SK-N-SH (cell line): Measurements from ENCODE around the gene FOSL1. TPM values are rescaled to one million over a fixed set of nuclear protein-coding genes. Genes with fewer than 3 reads are reported as not detected.

Experiments used
- CTCF ChIA-PET: fragments of 300-600, 350-600 bp; formaldehyde crosslinking; extraction: SDS; loops from one replicate; lab custom pipeline; 2021; lab: Yijun Ruan, JAX
- POLR2A ChIA-PET: fragments of 350-600 bp; sonication (Branson Sonifier 250); formaldehyde crosslinking; extraction: SDS; loops from one replicate; lab custom pipeline; 2020; ENCODE audit warnings: antibody characterized with exemption, inconsistent platforms; lab: Yijun Ruan, JAX
- DNase-seq: peaks from one replicate; pipeline ENCODE4 v3.0.0; 2012
- H2AFZ ChIP-seq: fragments of 200-600 bp; sonication (generic); 2 replicates; pipeline ENCODE4 v1.8.1; 2016; ENCODE audit warnings: antibody characterized with exemption, mild to moderate bottlenecking, low read depth
- H3F3A ChIP-seq: fragments of 200-600 bp; sonication (generic); replicated peaks from 2 replicates; pipeline ENCODE3; 2016; ENCODE audit warnings: antibody characterized with exemption, mild to moderate bottlenecking; ENCODE audit not compliant: insufficient read depth
- H3K27ac ChIP-seq, 2 experiments: fragments of 200-500 bp in 1 of 2; fragments of 200-600 bp in 1 of 2; sonication (Bioruptor generic) in 1 of 2; sonication (generic), shearing (Covaris generic) in 1 of 2; 2 replicates each; pipeline versions ENCODE4 v1.5.1 to v1.6.1; 2014 to 2016; ENCODE audit warnings: low read depth in 2 of 2, inconsistent platforms in 1 of 2, low read length in 1 of 2, mild to moderate bottlenecking in 1 of 2, mixed read lengths in 1 of 2
- H3K27me3 ChIP-seq: fragments of 200-600 bp; sonication (generic), shearing (Covaris generic); 2 replicates; pipeline ENCODE4 v1.6.1; 2016; ENCODE audit warnings: mixed run types; ENCODE audit not compliant: insufficient read depth
- H3K36me3 ChIP-seq, 2 experiments: fragments of 200-500 bp in 1 of 2; fragments of 200-600 bp in 1 of 2; sonication (Bioruptor generic) in 1 of 2; sonication (generic) in 1 of 2; replicated peaks in 1 of 2; 2 replicates each; pipeline versions ENCODE3 to v1.5.1; 2014 to 2016; ENCODE audit warnings: low read length in 1 of 2, mild to moderate bottlenecking in 1 of 2; ENCODE audit not compliant: insufficient read depth in 2 of 2, control insufficient read depth in 1 of 2
- H3K4me1 ChIP-seq, 2 experiments: fragments of 200-500 bp in 1 of 2; fragments of 200-600 bp in 1 of 2; sonication (Bioruptor generic) in 1 of 2; sonication (generic), shearing (Covaris generic) in 1 of 2; 2 replicates each; pipeline versions ENCODE4 v1.5.1 to v1.6.1; 2014 to 2016; ENCODE audit warnings: low read depth in 1 of 2, low read length in 1 of 2, mixed run types in 1 of 2; ENCODE audit not compliant: insufficient read depth in 2 of 2, control insufficient read depth in 1 of 2
- H3K4me2 ChIP-seq: fragments of 200-600 bp; sonication (generic), shearing (Covaris generic); 2 replicates; pipeline ENCODE4 v1.6.1; 2017; ENCODE audit warnings: mixed run types
- H3K4me3 ChIP-seq, 2 experiments: fragments of 200-500 bp in 1 of 2; fragments of 200-600 bp in 1 of 2; sonication (Bioruptor generic) in 1 of 2; sonication (generic), shearing (Covaris generic) in 1 of 2; 2 replicates each; pipeline versions ENCODE4 v1.5.1 to v1.8.1; 2014 to 2016; ENCODE audit warnings: low read depth in 2 of 2, inconsistent platforms in 1 of 2, low read length in 1 of 2, mild to moderate bottlenecking in 1 of 2, mixed read lengths in 1 of 2, moderate library complexity in 1 of 2
- H3K79me2 ChIP-seq: fragments of 200-600 bp; sonication (generic); 2 replicates; pipeline ENCODE4 v1.8.1; 2017; ENCODE audit warnings: mild to moderate bottlenecking; ENCODE audit not compliant: insufficient read depth
- H3K9ac ChIP-seq: fragments of 200-600 bp; sonication (generic); 2 replicates; pipeline ENCODE4 v1.6.1; 2017; ENCODE audit warnings: mixed run types
- H3K9me2 ChIP-seq: fragments of 200-600 bp; sonication (generic); 2 replicates; pipeline ENCODE4 v1.6.1; 2017; ENCODE audit warnings: mixed run types
- H3K9me3 ChIP-seq: fragments of 200-600 bp; sonication (generic); 2 replicates; pipeline ENCODE4 v1.6.1; 2017; ENCODE audit warnings: mixed run types, mild to moderate bottlenecking, moderate library complexity
- H4K20me1 ChIP-seq: fragments of 200-600 bp; sonication (generic); 2 replicates; pipeline ENCODE4 v1.6.1; 2017; ENCODE audit warnings: mild to moderate bottlenecking, mixed run types; ENCODE audit not compliant: insufficient read depth
- CHD2 ChIP-seq: fragments of 150-350 bp; IDR thresholded peaks from 2 replicates; pipeline ENCODE4 v1.6.1; 2018; ENCODE audit warnings: low read length; ENCODE audit not compliant: partially characterized antibody
- ELF1 ChIP-seq: IDR thresholded peaks from 2 replicates; pipeline ENCODE4 v1.4.0; 2012
- EZH2phosphoT487 ChIP-seq: fragments of 200-600 bp; sonication (generic); IDR thresholded peaks from 2 replicates; pipeline ENCODE4 v1.6.1; 2017; ENCODE audit warnings: low read depth, mixed run types, mild to moderate bottlenecking, antibody characterized with exemption, moderate library complexity, borderline replicate concordance
- FOXJ3 ChIP-seq: sonication (generic); formaldehyde crosslinking; IDR thresholded peaks from 2 replicates; pipeline ENCODE4 v1.5.1; 2020; ENCODE audit warnings: mild to moderate bottlenecking, missing genetic modification reagents
- FOXM1 ChIP-seq: IDR thresholded peaks from 2 replicates; pipeline ENCODE4 v1.4.0; 2012; ENCODE audit warnings: low read depth, mild to moderate bottlenecking
- GABPA ChIP-seq: IDR thresholded peaks from 2 replicates; pipeline ENCODE4 v1.4.0; 2012; ENCODE audit warnings: low read depth, mild to moderate bottlenecking
- IRF3 ChIP-seq: fragments of 150-350 bp; IDR thresholded peaks from 2 replicates; pipeline ENCODE4 v1.6.1; 2016; ENCODE audit warnings: mild to moderate bottlenecking, low read depth, low read length
- MAX ChIP-seq: IDR thresholded peaks from 2 replicates; pipeline ENCODE4 v1.4.0; 2012; ENCODE audit warnings: low read depth
- MEF2A ChIP-seq: IDR thresholded peaks from 2 replicates; pipeline ENCODE4 v1.4.0; 2012; ENCODE audit warnings: low read depth, borderline replicate concordance
- MXI1 ChIP-seq: IDR thresholded peaks from 2 replicates; pipeline ENCODE4 v1.6.1; 2012; ENCODE audit warnings: mild to moderate bottlenecking, low read depth, low read length, improper control_type of control experiment
- RAD21 ChIP-seq: IDR thresholded peaks from 2 replicates; pipeline ENCODE4 v1.6.1; 2012; ENCODE audit warnings: mild to moderate bottlenecking, low read length
- REST ChIP-seq: IDR thresholded peaks from 2 replicates; pipeline ENCODE4 v1.6.1; 2012; ENCODE audit warnings: mild to moderate bottlenecking, low read depth, low read length, moderate library complexity
- RXRA ChIP-seq: IDR thresholded peaks from 2 replicates; pipeline ENCODE4 v1.4.0; 2012; ENCODE audit warnings: low read depth, mild to moderate bottlenecking, borderline replicate concordance
- SMC3 ChIP-seq: IDR thresholded peaks from 2 replicates; pipeline ENCODE4 v1.6.1; 2012; ENCODE audit warnings: low read depth, low read length, improper control_type of control experiment
- TCF12 ChIP-seq: IDR thresholded peaks from 2 replicates; pipeline ENCODE4 v1.4.0; 2012
- YY1 ChIP-seq: IDR thresholded peaks from 2 replicates; pipeline ENCODE4 v1.4.0; 2012; ENCODE audit warnings: low read depth, mild to moderate bottlenecking
- WGBS: methylation state at CpG from one replicate; pipeline ENCODE4 v1.1.6; 2017; ENCODE audit warnings: low lambda C conversion rate; 5-methylcytosine and 5-hydroxymethylcytosine counted together
- polyA plus RNA-seq, 3 experiments: library from polyadenylated mRNA; depleted of rRNA; stranded (reverse); fragments of >200 nt; gene quantifications; 2 replicates each; pipeline ENCODE4 v1.2.3, GENCODE V29; 2012

FOSL1 gene
- polyA plus RNA-seq, 1 of the 3 experiments (the other 2 are of a cell fraction), result 30.1 TPM

GRCh38 chr11:65917077-65917433 is 16.9 kb upstream of the FOSL1 start:
- peaks cover 20% of the 10 kb centered on the region for H3F3A ChIP-seq
- H3K4me1 ChIP-seq, result peaks cover 32 to 58% of the 10 kb centered on the region in 2 experiments; a peak in 3 of 4 replicates
- H2AFZ ChIP-seq, result no peak overlapping the region
- no peaks in the 10 kb centered on the region for H3K9me3 ChIP-seq
- CTCF ChIA-PET, result interaction anchor here (1.5 to 3.3 kb wide), 3 partner anchors 27 to 51 kb away, joined by 3 to 24 read pairs (median 9); partner anchors contain the start of gene CCDC85B
- H4K20me1 ChIP-seq, result 0 out of 2 replicates have a peak, but pooled peaks cover 4% of the 10 kb centered on the region
- no peak for TF ChIP-seq RXRA
- TF ChIP-seq RAD21, result no peak
- no peak for TF ChIP-seq SMC3
- no peak for TF ChIP-seq TCF12
- TF ChIP-seq MXI1, result no peak
- TF ChIP-seq, all 33 proteins: peak for 0
- 88% methylated on average over 3 of the region's 3 CpGs for WGBS
- Histone ChIP-seq H3K9me2 (no peaks in the 10 kb centered on the region), H3K27me3 (no peaks in the 10 kb centered on the region), H3K27ac (peak overlapping the region in 1 of 2 experiments; percentile 97; a peak in 2 of 4 replicates), H3K4me3 (peak overlapping the region in 1 of 2 experiments; percentile 90; a peak in 3 of 4 replicates), H3K4me2 (peak overlapping the region; percentile 96), H3K9ac (peak overlapping the region; percentile 99; the same call in 1 of the 2 replicates), H3K36me3 (peaks cover 6 to 7% of the 10 kb centered on the region in 2 experiments), H3K79me2 (peaks cover 82% of the 10 kb centered on the region)
- no peak for DNase-seq
- POLR2A ChIA-PET, result interaction anchor here (1.3 kb wide), 1 partner anchor 21 kb away, joined by 3 read pairs; no protein-coding TSS in a partner anchor

- peaks cover 78% of the 10 kb centered on the region for H3K79me2 ChIP-seq
- DNase-seq, result no peak
- peak overlapping the region in 1 of 2 experiments; percentile 28; a peak in 1 of 4 replicates for H3K4me3 ChIP-seq
- peaks cover 22% of the 10 kb centered on the region for H3F3A ChIP-seq
- H3K9me2 ChIP-seq, result no peaks in the 10 kb centered on the region
- TF ChIP-seq EZH2phosphoT487, result no peak
- no peak for TF ChIP-seq ELF1
- TF ChIP-seq FOXJ3, result no peak
- no peak for TF ChIP-seq GABPA
- TF ChIP-seq MEF2A, result no peak
- TF ChIP-seq, all 33 proteins: peak for 0
- H3K4me1 ChIP-seq, result peaks cover 37 to 65% of the 10 kb centered on the region in 2 experiments; a peak in 3 of 4 replicates
- peak overlapping the region; percentile 96 for H3K4me2 ChIP-seq
- 83% methylated on average over 5 of the region's 7 CpGs for WGBS
- no peaks in the 10 kb centered on the region for H3K9me3 ChIP-seq
- peak overlapping the region; percentile 99; the same call in 1 of the 2 replicates for H3K9ac ChIP-seq
- no peak overlapping the region for H2AFZ ChIP-seq
- POLR2A ChIA-PET, result no interaction called here
- CTCF ChIA-PET, result interaction anchor here (1.3 to 3.3 kb wide), 3 partner anchors 28 to 50 kb away, joined by 3 to 24 read pairs (median 7); partner anchors contain the start of gene FIBP
- no peaks in the 10 kb centered on the region for H3K27me3 ChIP-seq
- peak overlapping the region; percentile 84 to 97; a peak in 3 of 4 replicates for H3K27ac ChIP-seq
- 0 out of 2 replicates have a peak, but pooled peaks cover 4% of the 10 kb centered on the region for H4K20me1 ChIP-seq
- peaks cover 2 to 4% of the 10 kb centered on the region in 2 experiments for H3K36me3 ChIP-seq
Observed at GRCh38 chr11:65916391-65916790, 16.2 kb upstream of the FOSL1 start.

GRCh38 chr11:65915821-65916251 is 15.6 kb upstream of the FOSL1 start:
- Histone ChIP-seq H3K27ac (peak overlapping the region; percentile 84 to 97; a peak in 3 of 4 replicates), H3K27me3 (no peaks in the 10 kb centered on the region), H3K79me2 (peaks cover 72% of the 10 kb centered on the region), H3K4me1 (peaks cover 34 to 66% of the 10 kb centered on the region in 2 experiments; a peak in 3 of 4 replicates), H4K20me1 (0 out of 2 replicates have a peak, but pooled peaks cover 3% of the 10 kb centered on the region), H3K4me2 (peak overlapping the region; percentile 96), H3K9me2 (no peaks in the 10 kb centered on the region), H3K36me3 (peaks cover 0 to 4% of the 10 kb centered on the region in 2 experiments), H2AFZ (no peak overlapping the region), H3F3A (peaks cover 24% of the 10 kb centered on the region), H3K9me3 (no peaks in the 10 kb centered on the region), H3K9ac (peak overlapping the region; percentile 99; the same call in 1 of the 2 replicates), H3K4me3 (peak overlapping the region in 1 of 2 experiments; percentile 28; a peak in 2 of 4 replicates)
- no peak for DNase-seq
- 0% methylated on average over 3 of the region's 13 CpGs for WGBS
- ChIA-PET CTCF (interaction anchor here (1.3 to 3.3 kb wide), 3 partner anchors 27 to 50 kb away, joined by 3 to 24 read pairs (median 7); partner anchors contain the start of gene FIBP), POLR2A (no interaction called here)
- TF ChIP-seq MEF2A, result no peak; the same call in 1 of the 2 replicates
- peak; percentile 76 for TF ChIP-seq FOXM1
- peak; percentile 62; the same call in 1 of the 2 replicates for TF ChIP-seq REST
- no peak; the same call in 1 of the 2 replicates for TF ChIP-seq YY1
- no peak for TF ChIP-seq IRF3
- TF ChIP-seq RXRA, result peak; percentile 96
- TF ChIP-seq CHD2, result no peak
- TF ChIP-seq MAX, result peak; percentile 87
